Right ventricle myocardium superior (tissue), 1 donor: Measurements from ENCODE around the gene WDR46. TPM values are rescaled to one million over a fixed set of nuclear protein-coding genes. Genes with fewer than 3 reads are reported as not detected.
"Not testable (repeated sequence)": the region's sequence is repeated elsewhere in the genome, so short reads cannot be mapped to it uniquely, and the experiment has no call there.

Experiments
- ATAC-seq: fragments of 200-7000 bp; cut with Tn5 transposase; one replicate; pipeline ENCODE4 v1.9.1; 2020; ENCODE audit warnings: mild to moderate bottlenecking; ENCODE audit not compliant: poor library complexity
- DNase-seq: peaks from one replicate; pipeline ENCODE4 v3.0.0-alpha.2; 2020
- intact Hi-C: fragments of 100-400 bp; cut with DNase I; formaldehyde crosslinking; loops from one replicate; pipeline ENCODE4 v1.11.2; 2022
- total RNA-seq: library from RNA; stranded (reverse); fragmentation: NEBNext Ultra II Directional; extraction: Animal tissue kit (Norgen Biotek cat#: 25700); gene quantifications from one replicate; pipeline ENCODE4 v1.2.1, GENCODE V29; 2021
- donor health status: DM: no; HTN: yes; CAD: no; lungs with severe emphysema.

WDR46 gene
- total RNA-seq, 1 donor from 2014 or later, result 12.8 TPM

- intact Hi-C loops, result loop anchor here (10.0 kb wide), 1 partner anchor 121 kb away; the partner anchor contains the start of genes CUTA and PHF1
- DNase-seq (no peak), ATAC-seq (no peak)
Observed at GRCh38 chr6:33294086-33294823, 5.2 kb upstream of the WDR46 start.

GRCh38 chr6:33292996-33293682 is 4.1 kb upstream of the WDR46 start:
- peak; percentile 17 for DNase-seq
- intact Hi-C loops, result loop anchor here (10.0 kb wide), 1 partner anchor 122 kb away; the partner anchor contains the start of genes CUTA and PHF1

GRCh38 chr6:33290459-33290858 is 1.4 kb upstream of the WDR46 start:
- intact Hi-C loops, result loop anchor here (10.0 kb wide), 1 partner anchor 124 kb away; the partner anchor contains the start of genes CUTA and PHF1
- ATAC-seq, result no peak
- no peak for DNase-seq

More at GRCh38 chr6:33292996-33293682, 4.1 kb upstream of the WDR46 start:
- ATAC-seq, result no peak

GRCh38 chr6:33289784-33290315 is 811 bp upstream of the WDR46 start:
- no peak for DNase-seq
- ATAC-seq, result no peak
- intact Hi-C loops, result loop anchor here (10.0 kb wide), 1 partner anchor 125 kb away; the partner anchor contains the start of genes CUTA and PHF1

- DNase-seq (no peak), ATAC-seq (no peak)
- intact Hi-C loops, result no loop called here
Observed at GRCh38 chr6:33288141-33288920, 708 bp downstream of the WDR46 start.

GRCh38 chr6:33286946-33287914 is 1.8 kb downstream of the WDR46 start:
- no peak for DNase-seq
- no peak for ATAC-seq
- intact Hi-C loops, result no loop called here

GRCh38 chr6:33285214-33285613 is 3.8 kb downstream of the WDR46 start:
- ATAC-seq, intact Hi-C loops, DNase-seq: not testable (repeated sequence)

- no peak for DNase-seq
- ATAC-seq, result no peak
- intact Hi-C loops, result no loop called here
Observed at GRCh38 chr6:33280539-33280938, 8.5 kb downstream of the WDR46 start.

GRCh38 chr6:33279971-33280511 is 9.0 kb downstream of the WDR46 start:
- intact Hi-C loops, result no loop called here
- DNase-seq, result no peak
- ATAC-seq, result no peak

GRCh38 chr6:33279257-33279695 is 9.8 kb downstream of the WDR46 start:
- DNase-seq (no peak), ATAC-seq (no peak)
- intact Hi-C loops, result no loop called here

GRCh38 chr6:33278810-33279209 is 10.2 kb downstream of the WDR46 start:
- intact Hi-C loops, result no loop called here

GRCh38 chr6:33278392-33278741 is 10.7 kb downstream of the WDR46 start:
- intact Hi-C loops, result no loop called here
- ATAC-seq, result no peak

More at GRCh38 chr6:33278810-33279209, 10.2 kb downstream of the WDR46 start:
- DNase-seq (no peak), ATAC-seq (no peak)

GRCh38 chr6:33277663-33278391 is 11.2 kb downstream of the WDR46 start:
- DNase-seq (no peak), ATAC-seq (peak; percentile 2)
- intact Hi-C loops, result no loop called here

More at GRCh38 chr6:33278392-33278741, 10.7 kb downstream of the WDR46 start:
- no peak for DNase-seq

GRCh38 chr6:33276864-33277662 is 12.0 kb downstream of the WDR46 start, which contains the start of gene B3GALT4:
TSS of gene B3GALT4 (plus strand) at chr6:33277123. CDS start at chr6:33277420, 297 bp downstream.
- intact Hi-C loops, result no loop called here
- ATAC-seq (peak; percentile 78), DNase-seq (peak; percentile 88)

GRCh38 chr6:33276581-33276863 is 12.5 kb downstream of the WDR46 start:
- DNase-seq (no peak), ATAC-seq (no peak)
- intact Hi-C loops, result no loop called here
